Rectal smooth muscle tissue (tissue), 1 donor: ENCODE data around the gene GBE1.
A peak's percentile ranks its signal among the peaks of the same experiment; 100 is the strongest.
"Not testable (repeated sequence)": the region's sequence is repeated elsewhere in the genome, so short reads cannot be mapped to it uniquely, and the experiment has no call there.

Experiments used
- H3K27ac ChIP-seq: one replicate; pipeline ENCODE4 v1.7.0; 2013; ENCODE audit warnings: low read depth, low read length, inconsistent platforms
- H3K27me3 ChIP-seq: one replicate; pipeline ENCODE4 v1.7.0; 2013; ENCODE audit warnings: low read length; ENCODE audit not compliant: control insufficient read depth, insufficient read depth
- H3K36me3 ChIP-seq: one replicate; pipeline ENCODE4 v1.7.0; 2013; ENCODE audit warnings: low read length; ENCODE audit not compliant: control insufficient read depth, insufficient read depth
- H3K4me1 ChIP-seq: one replicate; pipeline ENCODE4 v1.7.0; 2013; ENCODE audit warnings: low read length; ENCODE audit not compliant: control insufficient read depth, insufficient read depth
- H3K4me3 ChIP-seq: one replicate; pipeline ENCODE4 v1.7.0; 2013; ENCODE audit warnings: low read length
- H3K9ac ChIP-seq: one replicate; pipeline ENCODE4 v1.7.0; 2013; ENCODE audit warnings: low read length

Gene GBE1

GRCh38 chr3:81496407-81497104 is 264.9 kb downstream of the GBE1 start:
- H3K36me3 ChIP-seq, result no peaks in the 10 kb centered on the region
- no peak overlapping the region for H3K27ac ChIP-seq
- no peak overlapping the region for H3K4me3 ChIP-seq
- H3K27me3 ChIP-seq, result no peaks in the 10 kb centered on the region
- no peaks in the 10 kb centered on the region for H3K4me1 ChIP-seq
- no peak overlapping the region for H3K9ac ChIP-seq

DNA sequence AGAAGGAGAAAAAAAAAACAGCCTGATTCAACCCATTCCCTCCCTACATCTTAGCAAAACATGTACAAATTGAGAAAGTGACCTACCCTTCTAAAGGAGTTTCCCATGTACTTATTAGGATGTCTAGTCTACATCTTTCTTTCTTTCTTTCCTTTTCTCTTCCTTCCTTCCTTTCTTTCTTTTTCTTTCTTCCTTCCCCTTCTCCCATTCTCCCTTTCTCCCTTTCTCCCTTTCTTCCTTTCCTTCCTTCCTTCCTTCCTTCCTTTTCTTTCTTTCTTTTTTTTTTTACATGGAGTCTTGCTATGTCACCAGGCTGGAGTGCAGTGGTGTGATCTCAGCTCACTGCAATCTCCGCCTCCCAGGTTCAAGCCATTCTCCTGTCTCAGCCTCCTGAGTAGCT is 269.0 kb downstream of the GBE1 start:
- not testable (repeated sequence) for H3K4me3 ChIP-seq, H3K27ac ChIP-seq, H3K4me1 ChIP-seq, H3K36me3 ChIP-seq, H3K9ac ChIP-seq, H3K27me3 ChIP-seq

GRCh38 chr3:81492040-81492439 is 269.4 kb downstream of the GBE1 start:
- H3K9ac ChIP-seq, result no peak overlapping the region
- no peak overlapping the region for H3K27ac ChIP-seq
- H3K4me1 ChIP-seq, result no peaks in the 10 kb centered on the region
- H3K36me3 ChIP-seq, result no peaks in the 10 kb centered on the region
- H3K4me3 ChIP-seq, result no peak overlapping the region
- H3K27me3 ChIP-seq, result no peaks in the 10 kb centered on the region

DNA sequence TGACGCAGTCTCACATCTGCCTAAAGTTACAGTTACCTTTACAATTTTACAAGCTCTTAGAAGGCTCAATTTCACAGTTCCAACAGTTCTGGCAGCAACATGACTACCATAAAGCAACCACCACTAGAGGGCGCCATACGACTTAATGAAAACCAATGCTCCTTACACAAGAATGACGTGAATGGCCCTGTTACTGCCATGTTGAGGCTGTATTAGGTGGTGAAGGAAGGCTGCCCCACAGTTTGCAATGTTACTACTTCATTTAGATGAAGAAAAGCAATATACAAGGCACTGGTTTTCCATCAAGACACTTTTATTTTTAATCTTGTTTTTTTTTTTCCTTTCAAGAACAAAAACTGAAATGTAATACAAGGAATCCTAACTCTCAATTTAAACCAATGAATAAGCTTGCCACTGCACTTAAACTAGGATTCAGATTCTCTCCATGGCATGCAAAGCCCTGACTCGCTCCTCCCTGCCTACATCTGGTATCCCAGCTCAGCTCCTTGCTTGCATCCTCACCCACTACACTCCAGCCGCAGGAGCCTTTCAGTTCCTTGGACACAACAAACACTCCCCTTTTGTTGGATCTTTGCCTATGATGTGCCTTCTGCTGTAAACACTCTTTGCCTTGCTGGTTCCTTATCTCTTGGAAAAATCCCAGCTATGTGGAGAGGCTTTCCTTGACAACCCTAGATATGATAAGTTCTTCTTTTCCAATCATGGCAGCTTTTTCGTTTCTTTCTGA is 270.7 kb downstream of the GBE1 start:
- Histone ChIP-seq H3K4me3 (no peak overlapping the region), H3K36me3 (no peaks in the 10 kb centered on the region), H3K9ac (no peak overlapping the region), H3K4me1 (no peaks in the 10 kb centered on the region), H3K27me3 (no peaks in the 10 kb centered on the region), H3K27ac (no peak overlapping the region)

GRCh38 chr3:81485444-81485865 is 276.0 kb downstream of the GBE1 start:
- Histone ChIP-seq H3K27me3 (no peaks in the 10 kb centered on the region), H3K9ac (no peak overlapping the region), H3K4me3 (peak overlapping the region; percentile 30), H3K27ac (no peak overlapping the region), H3K36me3 (no peaks in the 10 kb centered on the region), H3K4me1 (peaks cover 6% of the 10 kb centered on the region)

DNA sequence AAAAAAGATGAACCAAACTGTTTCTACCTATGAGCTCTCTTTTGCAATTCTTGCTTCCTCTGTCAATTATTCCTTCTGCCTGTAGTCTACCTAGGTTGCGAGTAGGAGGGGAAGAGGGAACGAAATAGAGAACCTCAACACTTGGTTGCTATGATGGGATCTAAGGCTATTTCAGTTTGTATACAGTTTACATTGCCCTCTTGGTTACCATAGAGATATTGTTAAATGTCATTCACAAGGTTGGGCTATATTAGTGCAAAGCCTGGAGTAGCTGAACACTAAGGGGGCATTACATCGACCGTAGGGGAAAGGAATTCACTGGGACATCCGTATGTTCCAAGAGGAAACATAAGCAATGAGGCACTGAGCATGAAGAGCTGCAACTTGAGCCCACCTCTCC is 276.9 kb downstream of the GBE1 start:
- Histone ChIP-seq H3K36me3 (no peaks in the 10 kb centered on the region), H3K27ac (no peak overlapping the region), H3K9ac (no peak overlapping the region), H3K4me3 (no peak overlapping the region), H3K4me1 (peaks cover 6% of the 10 kb centered on the region), H3K27me3 (no peaks in the 10 kb centered on the region)

GRCh38 chr3:81483046-81483445 is 278.4 kb downstream of the GBE1 start:
- H3K4me1 ChIP-seq, result peaks cover 6% of the 10 kb centered on the region
- no peak overlapping the region for H3K4me3 ChIP-seq
- no peak overlapping the region for H3K9ac ChIP-seq
- no peak overlapping the region for H3K27ac ChIP-seq
- H3K36me3 ChIP-seq, result no peaks in the 10 kb centered on the region
- H3K27me3 ChIP-seq, result no peaks in the 10 kb centered on the region

- Histone ChIP-seq H3K9ac (no peak overlapping the region), H3K4me1 (no peaks in the 10 kb centered on the region), H3K27ac (no peak overlapping the region), H3K36me3 (no peaks in the 10 kb centered on the region), H3K27me3 (no peaks in the 10 kb centered on the region), H3K4me3 (no peak overlapping the region)
These were observed 283.7 kb downstream of the GBE1 start for GRCh38 chr3:81477740-81478139.

- H3K4me3 ChIP-seq, result no peak overlapping the region
- no peaks in the 10 kb centered on the region for H3K4me1 ChIP-seq
- no peak overlapping the region for H3K9ac ChIP-seq
- no peaks in the 10 kb centered on the region for H3K27me3 ChIP-seq
- H3K27ac ChIP-seq, result no peak overlapping the region
- no peaks in the 10 kb centered on the region for H3K36me3 ChIP-seq
These were observed 284.8 kb downstream of the GBE1 start for GRCh38 chr3:81476692-81477091.

DNA sequence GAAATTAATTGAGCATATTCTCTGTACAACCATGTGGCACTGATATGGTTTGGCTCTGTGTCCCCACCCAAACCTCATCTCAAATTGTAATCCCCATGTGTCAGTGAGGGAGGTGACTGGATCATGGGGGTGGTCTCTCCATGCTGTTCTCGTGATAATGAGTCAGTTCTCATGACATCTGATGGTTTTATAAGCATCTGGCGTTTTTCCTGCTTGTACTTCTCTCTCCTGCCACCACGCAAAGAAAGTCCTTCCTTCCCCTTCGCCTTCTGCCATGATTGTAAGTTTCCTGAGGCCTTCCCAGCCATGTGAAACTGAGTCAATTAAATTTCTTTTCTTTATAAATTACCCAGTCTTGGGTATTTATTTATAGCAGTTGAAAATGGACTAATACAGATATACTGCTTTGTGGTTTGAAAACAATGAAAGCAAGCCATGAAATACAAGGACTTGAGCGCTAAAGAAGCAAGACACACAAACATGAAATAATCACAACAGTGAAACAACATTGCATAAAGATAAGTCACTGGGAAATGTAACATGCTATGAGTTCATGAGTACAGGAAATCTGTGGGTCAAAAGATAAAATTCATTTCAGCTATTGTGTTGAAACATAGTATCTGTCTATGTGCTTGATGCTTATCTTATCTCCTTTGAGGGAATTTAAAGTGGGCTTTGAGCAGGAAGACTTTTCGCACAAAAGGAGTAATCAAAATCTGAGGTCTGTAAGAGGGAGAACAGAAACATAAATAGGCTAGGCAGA is 288.7 kb downstream of the GBE1 start:
- Histone ChIP-seq H3K9ac (no peak overlapping the region), H3K4me1 (no peaks in the 10 kb centered on the region), H3K27me3 (no peaks in the 10 kb centered on the region), H3K4me3 (no peak overlapping the region), H3K36me3 (no peaks in the 10 kb centered on the region), H3K27ac (no peak overlapping the region)

GRCh38 chr3:81470524-81471278 is 290.7 kb downstream of the GBE1 start:
- Histone ChIP-seq H3K27ac (no peak overlapping the region), H3K36me3 (no peaks in the 10 kb centered on the region), H3K4me3 (no peak overlapping the region), H3K27me3 (no peaks in the 10 kb centered on the region), H3K9ac (no peak overlapping the region), H3K4me1 (no peaks in the 10 kb centered on the region)

GRCh38 chr3:81468391-81468790 is 293.1 kb downstream of the GBE1 start:
- Histone ChIP-seq H3K36me3 (no peaks in the 10 kb centered on the region), H3K4me1 (no peaks in the 10 kb centered on the region), H3K9ac (no peak overlapping the region), H3K27me3 (no peaks in the 10 kb centered on the region), H3K27ac (no peak overlapping the region), H3K4me3 (no peak overlapping the region)
